ENCODE data around the gene SNAPC4. TPM values are rescaled to one million over a fixed set of nuclear protein-coding genes. Genes with fewer than 3 reads are reported as not detected.
"Not testable (repeated sequence)": the region's sequence is repeated elsewhere in the genome, so short reads cannot be mapped to it uniquely, and the experiment has no call there.

The SNAPC4 gene
- total RNA-seq, 1 donor from 2014 or later = 26.7 TPM

GRCh38 chr9:136355616-136356557, 44.1 kb downstream of the SNAPC4 start:
- no peak for DNase-seq (ENCODE audit: low spot score)

GRCh38 chr9:136354592-136355085, 45.3 kb downstream of the SNAPC4 start:
- no peak overlapping the region for H3K27ac Mint-ChIP-seq
- no peaks in the 10 kb centered on the region for H3K27me3 Mint-ChIP-seq (ENCODE audit: insufficient read depth)
- no peaks in the 10 kb centered on the region for H3K36me3 Mint-ChIP-seq (ENCODE audit: low read depth)
- no peaks in the 10 kb centered on the region for H3K9me3 Mint-ChIP-seq
- intact Hi-C loops (cut with micrococcal nuclease) = no loop called here
- no peak for DNase-seq (ENCODE audit: low spot score)
- H3K4me3 Mint-ChIP-seq = no peak overlapping the region
- H3K4me1 Mint-ChIP-seq (ENCODE audit: low read depth) = no peaks in the 10 kb centered on the region

More at GRCh38 chr9:136355616-136356557, 44.1 kb downstream of the SNAPC4 start:
- Mint-ChIP-seq H3K36me3 (ENCODE audit: low read depth) (no peaks in the 10 kb centered on the region), H3K27me3 (ENCODE audit: insufficient read depth) (no peaks in the 10 kb centered on the region), H3K4me1 (ENCODE audit: low read depth) (no peaks in the 10 kb centered on the region), H3K27ac (no peak overlapping the region), H3K4me3 (no peak overlapping the region), H3K9me3 (no peaks in the 10 kb centered on the region)
- intact Hi-C loops (cut with micrococcal nuclease) = no loop called here

- no peak overlapping the region for H3K27ac Mint-ChIP-seq
- H3K4me3 Mint-ChIP-seq = no peak overlapping the region
- DNase-seq (ENCODE audit: low spot score) = no peak
- no peaks in the 10 kb centered on the region for H3K27me3 Mint-ChIP-seq (ENCODE audit: insufficient read depth)
- H3K4me1 Mint-ChIP-seq (ENCODE audit: low read depth) = no peaks in the 10 kb centered on the region
- intact Hi-C loops (cut with micrococcal nuclease) = no loop called here
- H3K9me3 Mint-ChIP-seq = no peaks in the 10 kb centered on the region
- H3K36me3 Mint-ChIP-seq (ENCODE audit: low read depth) = no peaks in the 10 kb centered on the region
Observed at GRCh38 chr9:136353757-136354488, 46.0 kb downstream of the SNAPC4 start.

- intact Hi-C loops (cut with micrococcal nuclease) = no loop called here
- no peaks in the 10 kb centered on the region for H3K9me3 Mint-ChIP-seq
- no peaks in the 10 kb centered on the region for H3K27me3 Mint-ChIP-seq (ENCODE audit: insufficient read depth)
- H3K27ac Mint-ChIP-seq = no peak overlapping the region
- H3K4me3 Mint-ChIP-seq = no peak overlapping the region
- H3K36me3 Mint-ChIP-seq (ENCODE audit: low read depth) = no peaks in the 10 kb centered on the region
- no peaks in the 10 kb centered on the region for H3K4me1 Mint-ChIP-seq (ENCODE audit: low read depth)
- DNase-seq (ENCODE audit: low spot score) = no peak
Observed at GRCh38 chr9:136353088-136353487, 46.9 kb downstream of the SNAPC4 start.

- H3K9me3 Mint-ChIP-seq = no peaks in the 10 kb centered on the region
- H3K36me3 Mint-ChIP-seq (ENCODE audit: low read depth) = no peaks in the 10 kb centered on the region
- no peak overlapping the region for H3K27ac Mint-ChIP-seq
- H3K4me3 Mint-ChIP-seq = no peak overlapping the region
- H3K27me3 Mint-ChIP-seq (ENCODE audit: insufficient read depth) = no peaks in the 10 kb centered on the region
- intact Hi-C loops (cut with micrococcal nuclease) = no loop called here
- DNase-seq (ENCODE audit: low spot score) = no peak
- H3K4me1 Mint-ChIP-seq (ENCODE audit: low read depth) = no peaks in the 10 kb centered on the region
Observed at GRCh38 chr9:136352682-136353081, 47.3 kb downstream of the SNAPC4 start.

GRCh38 chr9:136351868-136352267, 48.1 kb downstream of the SNAPC4 start:
- H3K27ac Mint-ChIP-seq; H3K4me3 Mint-ChIP-seq; H3K36me3 Mint-ChIP-seq (ENCODE audit: low read depth); H3K4me1 Mint-ChIP-seq (ENCODE audit: low read depth); DNase-seq (ENCODE audit: low spot score); intact Hi-C loops (cut with micrococcal nuclease); H3K27me3 Mint-ChIP-seq (ENCODE audit: insufficient read depth); H3K9me3 Mint-ChIP-seq: not testable (repeated sequence)

GRCh38 chr9:136351252-136351800, 48.6 kb downstream of the SNAPC4 start:
- Mint-ChIP-seq H3K36me3 (ENCODE audit: low read depth) (no peaks in the 10 kb centered on the region), H3K4me3 (no peak overlapping the region), H3K27ac (no peak overlapping the region), H3K9me3 (no peaks in the 10 kb centered on the region), H3K4me1 (ENCODE audit: low read depth) (no peaks in the 10 kb centered on the region), H3K27me3 (ENCODE audit: insufficient read depth) (no peaks in the 10 kb centered on the region)
- intact Hi-C loops (cut with micrococcal nuclease) = no loop called here
- DNase-seq (ENCODE audit: low spot score) = no peak

Other genes starting within 250 kb of the SNAPC4 start
- gene LHX3, start 195.0 kb downstream of the SNAPC4 start, total RNA-seq = not detected in 2 replicates
- gene QSOX2, start 154.4 kb downstream of the SNAPC4 start, total RNA-seq = 27.9 and 28.6 TPM in 2 replicates
- not detected in 2 replicates for gene CCDC187, start 96.1 kb downstream of the SNAPC4 start, total RNA-seq
- gene GPSM1, start 72.6 kb downstream of the SNAPC4 start, total RNA-seq = 18.3 and 19.1 TPM in 2 replicates
- 35.2 TPM in 2 replicates for gene DNLZ, start 36.4 kb downstream of the SNAPC4 start, total RNA-seq
- gene CARD9, start 26.5 kb downstream of the SNAPC4 start, total RNA-seq = 7.1 and 7.2 TPM in 2 replicates
- gene ENTR1, start 10.4 kb upstream of the SNAPC4 start, total RNA-seq = 50.0 and 54.5 TPM in 2 replicates
- 104 and 114 TPM in 2 replicates for gene PMPCA, start 10.5 kb upstream of the SNAPC4 start, total RNA-seq
- 19.7 and 20.0 TPM in 2 replicates for gene INPP5E, start 39.7 kb upstream of the SNAPC4 start, total RNA-seq
- gene SEC16A, start 82.9 kb upstream of the SNAPC4 start, total RNA-seq = 87.3 and 88.5 TPM in 2 replicates
- 115 and 121 TPM in 2 replicates for gene NOTCH1, start 145.9 kb upstream of the SNAPC4 start, total RNA-seq